ENCODE measurements around the gene LPAR1.

LPAR1 gene

DNA sequence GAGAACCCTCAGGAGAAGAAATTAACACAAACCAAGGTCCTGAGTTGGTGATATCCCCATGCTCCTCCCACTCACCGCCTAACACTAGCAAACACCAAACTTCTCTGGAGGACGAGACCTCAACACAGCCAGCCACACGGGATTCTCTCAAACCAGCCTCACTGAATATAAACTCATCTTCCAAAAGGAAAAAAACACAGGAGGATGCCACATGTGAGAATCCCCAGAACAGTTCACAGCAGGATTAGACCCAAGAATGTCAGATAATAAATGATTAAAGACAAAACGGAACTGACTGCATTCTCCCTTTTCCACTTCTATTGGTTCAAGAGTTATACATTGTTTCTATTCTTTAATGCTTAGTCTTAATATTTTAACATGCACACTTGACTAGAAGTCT is 89.2 kb downstream of the LPAR1 start (continued):
- TF ChIP-seq ZNF792 (tag by site-specific recombination; IDR thresholded peaks at IDR 0.05) = no peak
- no peak for TF ChIP-seq ZNF768 (tag by site-specific recombination; IDR thresholded peaks at IDR 0.05)
- TF ChIP-seq, protein P1, sequence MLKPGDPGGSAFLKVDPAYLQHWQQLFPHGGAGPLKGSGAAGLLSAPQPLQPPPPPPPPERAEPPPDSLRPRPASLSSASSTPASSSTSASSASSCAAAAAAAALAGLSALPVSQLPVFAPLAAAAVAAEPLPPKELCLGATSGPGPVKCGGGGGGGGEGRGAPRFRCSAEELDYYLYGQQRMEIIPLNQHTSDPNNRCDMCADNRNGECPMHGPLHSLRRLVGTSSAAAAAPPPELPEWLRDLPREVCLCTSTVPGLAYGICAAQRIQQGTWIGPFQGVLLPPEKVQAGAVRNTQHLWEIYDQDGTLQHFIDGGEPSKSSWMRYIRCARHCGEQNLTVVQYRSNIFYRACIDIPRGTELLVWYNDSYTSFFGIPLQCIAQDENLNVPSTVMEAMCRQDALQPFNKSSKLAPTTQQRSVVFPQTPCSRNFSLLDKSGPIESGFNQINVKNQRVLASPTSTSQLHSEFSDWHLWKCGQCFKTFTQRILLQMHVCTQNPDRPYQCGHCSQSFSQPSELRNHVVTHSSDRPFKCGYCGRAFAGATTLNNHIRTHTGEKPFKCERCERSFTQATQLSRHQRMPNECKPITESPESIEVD (tag by site-specific recombination; IDR thresholded peaks at IDR 0.05) = no peak
- no peak for TF ChIP-seq SALL2 (tag by site-specific recombination; IDR thresholded peaks at IDR 0.05; ENCODE audit: borderline replicate concordance)

DNA sequence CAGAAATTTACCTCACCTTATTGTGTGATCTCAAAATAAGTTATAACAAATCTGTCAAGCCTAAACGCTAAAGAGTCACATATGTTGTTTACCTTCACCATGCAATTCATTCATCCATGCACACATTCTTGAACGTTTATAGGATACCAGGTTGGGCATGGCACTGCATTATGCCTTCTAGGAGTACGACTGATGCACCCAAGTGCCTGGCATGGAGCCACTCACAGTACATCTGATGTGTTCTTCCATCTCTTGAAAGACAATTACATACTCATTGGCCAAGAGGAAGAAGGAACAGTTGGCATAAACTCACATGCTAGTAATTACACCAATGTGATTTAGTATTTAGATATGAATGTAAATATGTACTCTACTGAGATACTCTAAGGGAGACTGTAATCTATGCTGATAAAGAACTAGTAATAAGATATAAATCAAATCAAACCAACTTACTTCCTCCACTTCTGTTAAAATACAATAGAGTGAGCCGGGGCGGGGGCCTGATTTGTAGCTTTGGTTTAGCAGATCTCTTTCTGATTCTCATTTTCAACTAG is 90.7 kb downstream of the LPAR1 start:
- H3K27ac ChIP-seq (ENCODE audit: extremely low read depth, low read depth, low read length) = no peak overlapping the region
- H3K4me1 ChIP-seq (ENCODE audit: control insufficient read depth, insufficient read depth, low read length) = no peaks in the 10 kb centered on the region; the same call in 1 of the 2 replicates
- ChIA-PET CTCF (no interaction called here), POLR2A (no interaction called here)
- no peaks in the 10 kb centered on the region for H3K9me3 ChIP-seq (ENCODE audit: control insufficient read depth, insufficient read depth, low read depth, low read length)
- no peaks in the 10 kb centered on the region for H3K36me3 ChIP-seq (ENCODE audit: control insufficient read depth in 2 of 2, insufficient read depth in 1 of 2, low read length in 2 of 2)
- H3K4me3 ChIP-seq (ENCODE audit: low read depth, low read length) = no peak overlapping the region
- TF ChIP-seq ZNF660 (tag by site-specific recombination; IDR thresholded peaks at IDR 0.05) (no peak), WT1 (tag by site-specific recombination; IDR thresholded peaks at IDR 0.05) (no peak), ZNF112 (tag by site-specific recombination; IDR thresholded peaks at IDR 0.05) (no peak), ZNF501 (tag by site-specific recombination; IDR thresholded peaks at IDR 0.05) (no peak), ZNF449 (tag by site-specific recombination; IDR thresholded peaks at IDR 0.05) (no peak), ZNF140 (tag by site-specific recombination; IDR thresholded peaks at IDR 0.05) (no peak), PRDM2 (tag by site-specific recombination; IDR thresholded peaks at IDR 0.05; ENCODE audit: borderline replicate concordance) (no peak), SP2 (tag by site-specific recombination; IDR thresholded peaks at IDR 0.05) (no peak), ZNF169 (tag by site-specific recombination; IDR thresholded peaks at IDR 0.05) (no peak), BCL11A (tag by site-specific recombination; IDR thresholded peaks at IDR 0.05; ENCODE audit: low read depth) (no peak), ZIC2 (tag by site-specific recombination; IDR thresholded peaks at IDR 0.05) (no peak), ZNF791 (tag by site-specific recombination; IDR thresholded peaks at IDR 0.05) (no peak), REPIN1 (tag by site-specific recombination; IDR thresholded peaks at IDR 0.05; ENCODE audit: low read depth) (no peak), ZNF677 (tag by site-specific recombination; IDR thresholded peaks at IDR 0.05) (no peak), IKZF3 (tag by site-specific recombination; IDR thresholded peaks at IDR 0.05) (no peak), ZNF423 (tag by site-specific recombination; IDR thresholded peaks at IDR 0.05) (no peak), ZBTB20 (tag by site-specific recombination; IDR thresholded peaks at IDR 0.05) (no peak)
- TF ChIP-seq, protein P2, sequence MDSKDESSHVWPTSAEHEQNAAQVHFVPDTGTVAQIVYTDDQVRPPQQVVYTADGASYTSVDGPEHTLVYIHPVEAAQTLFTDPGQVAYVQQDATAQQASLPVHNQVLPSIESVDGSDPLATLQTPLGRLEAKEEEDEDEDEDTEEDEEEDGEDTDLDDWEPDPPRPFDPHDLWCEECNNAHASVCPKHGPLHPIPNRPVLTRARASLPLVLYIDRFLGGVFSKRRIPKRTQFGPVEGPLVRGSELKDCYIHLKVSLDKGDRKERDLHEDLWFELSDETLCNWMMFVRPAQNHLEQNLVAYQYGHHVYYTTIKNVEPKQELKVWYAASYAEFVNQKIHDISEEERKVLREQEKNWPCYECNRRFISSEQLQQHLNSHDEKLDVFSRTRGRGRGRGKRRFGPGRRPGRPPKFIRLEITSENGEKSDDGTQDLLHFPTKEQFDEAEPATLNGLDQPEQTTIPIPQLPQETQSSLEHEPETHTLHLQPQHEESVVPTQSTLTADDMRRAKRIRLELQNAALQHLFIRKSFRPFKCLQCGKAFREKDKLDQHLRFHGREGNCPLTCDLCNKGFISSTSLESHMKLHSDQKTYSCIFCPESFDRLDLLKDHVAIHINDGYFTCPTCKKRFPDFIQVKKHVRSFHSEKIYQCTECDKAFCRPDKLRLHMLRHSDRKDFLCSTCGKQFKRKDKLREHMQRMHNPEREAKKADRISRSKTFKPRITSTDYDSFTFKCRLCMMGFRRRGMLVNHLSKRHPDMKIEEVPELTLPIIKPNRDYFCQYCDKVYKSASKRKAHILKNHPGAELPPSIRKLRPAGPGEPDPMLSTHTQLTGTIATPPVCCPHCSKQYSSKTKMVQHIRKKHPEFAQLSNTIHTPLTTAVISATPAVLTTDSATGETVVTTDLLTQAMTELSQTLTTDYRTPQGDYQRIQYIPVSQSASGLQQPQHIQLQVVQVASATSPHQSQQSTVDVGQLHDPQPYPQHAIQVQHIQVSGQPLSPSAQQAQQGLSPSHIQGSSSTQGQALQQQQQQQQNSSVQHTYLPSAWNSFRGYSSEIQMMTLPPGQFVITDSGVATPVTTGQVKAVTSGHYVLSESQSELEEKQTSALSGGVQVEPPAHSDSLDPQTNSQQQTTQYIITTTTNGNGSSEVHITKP (tag by site-specific recombination; IDR thresholded peaks at IDR 0.05) = no peak
- TF ChIP-seq, protein P3, sequence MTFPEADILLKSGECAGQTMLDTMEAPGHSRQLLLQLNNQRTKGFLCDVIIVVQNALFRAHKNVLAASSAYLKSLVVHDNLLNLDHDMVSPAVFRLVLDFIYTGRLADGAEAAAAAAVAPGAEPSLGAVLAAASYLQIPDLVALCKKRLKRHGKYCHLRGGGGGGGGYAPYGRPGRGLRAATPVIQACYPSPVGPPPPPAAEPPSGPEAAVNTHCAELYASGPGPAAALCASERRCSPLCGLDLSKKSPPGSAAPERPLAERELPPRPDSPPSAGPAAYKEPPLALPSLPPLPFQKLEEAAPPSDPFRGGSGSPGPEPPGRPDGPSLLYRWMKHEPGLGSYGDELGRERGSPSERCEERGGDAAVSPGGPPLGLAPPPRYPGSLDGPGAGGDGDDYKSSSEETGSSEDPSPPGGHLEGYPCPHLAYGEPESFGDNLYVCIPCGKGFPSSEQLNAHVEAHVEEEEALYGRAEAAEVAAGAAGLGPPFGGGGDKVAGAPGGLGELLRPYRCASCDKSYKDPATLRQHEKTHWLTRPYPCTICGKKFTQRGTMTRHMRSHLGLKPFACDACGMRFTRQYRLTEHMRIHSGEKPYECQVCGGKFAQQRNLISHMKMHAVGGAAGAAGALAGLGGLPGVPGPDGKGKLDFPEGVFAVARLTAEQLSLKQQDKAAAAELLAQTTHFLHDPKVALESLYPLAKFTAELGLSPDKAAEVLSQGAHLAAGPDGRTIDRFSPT (tag by site-specific recombination; IDR thresholded peaks at IDR 0.05) = no peak
